IMR-90 (cell line): ENCODE data around the gene FAXDC2.

ENCODE experiments used
- CTCF ChIP-seq: conservative IDR thresholded peaks from 2 replicates; pipeline ENCODE4 v1.5.1; 2012; ENCODE audit warnings: mild to moderate bottlenecking, low read depth, low read length, improper control_type of control experiment
- ELK1 ChIP-seq: fragments of 150-350 bp; IDR thresholded peaks from 2 replicates; pipeline ENCODE4 v1.6.1; 2016; ENCODE audit warnings: low read depth, mild to moderate bottlenecking, low read length, moderate library complexity, borderline replicate concordance
- MXI1 ChIP-seq: IDR thresholded peaks from 2 replicates; pipeline ENCODE4 v1.6.1; 2012; ENCODE audit warnings: low read depth, mild to moderate bottlenecking, low read length, moderate library complexity, borderline replicate concordance
- RFX5 ChIP-seq: IDR thresholded peaks from 2 replicates; pipeline ENCODE4 v1.8.0; 2012; ENCODE audit warnings: low read depth, mild to moderate bottlenecking, low read length, moderate library complexity

- TF ChIP-seq CTCF (no peak), RFX5 (no peak), ELK1 (no peak), MXI1 (no peak)
These were observed 948 bp upstream of the FAXDC2 start for GRCh38 chr5:154851351-154851750.
